ENCODE results near the gene CCDC33.

DNA sequence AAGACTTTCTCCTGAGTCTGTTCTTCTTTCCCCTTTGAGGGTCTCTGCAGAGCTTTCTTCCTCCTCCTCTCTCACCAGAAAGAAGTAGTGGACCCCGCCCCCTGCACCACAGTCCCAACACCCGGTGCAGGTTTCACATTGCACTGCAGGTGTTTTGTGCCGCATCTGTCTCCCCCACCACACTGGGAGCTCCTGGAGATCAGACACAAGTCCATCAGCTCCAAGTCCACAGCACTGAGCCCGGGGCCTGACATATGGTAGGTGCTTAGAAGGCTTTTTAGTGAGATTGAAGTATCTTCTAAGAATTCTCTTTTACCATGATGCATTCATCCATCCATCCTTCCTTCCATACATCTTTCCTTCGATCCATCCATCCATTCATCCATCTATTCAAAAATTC, 43.4 kb upstream of the CCDC33 start:
- TF ChIP-seq POLR2A (IDR thresholded peaks at IDR 0.05) = no peak
- TF ChIP-seq, protein P1, sequence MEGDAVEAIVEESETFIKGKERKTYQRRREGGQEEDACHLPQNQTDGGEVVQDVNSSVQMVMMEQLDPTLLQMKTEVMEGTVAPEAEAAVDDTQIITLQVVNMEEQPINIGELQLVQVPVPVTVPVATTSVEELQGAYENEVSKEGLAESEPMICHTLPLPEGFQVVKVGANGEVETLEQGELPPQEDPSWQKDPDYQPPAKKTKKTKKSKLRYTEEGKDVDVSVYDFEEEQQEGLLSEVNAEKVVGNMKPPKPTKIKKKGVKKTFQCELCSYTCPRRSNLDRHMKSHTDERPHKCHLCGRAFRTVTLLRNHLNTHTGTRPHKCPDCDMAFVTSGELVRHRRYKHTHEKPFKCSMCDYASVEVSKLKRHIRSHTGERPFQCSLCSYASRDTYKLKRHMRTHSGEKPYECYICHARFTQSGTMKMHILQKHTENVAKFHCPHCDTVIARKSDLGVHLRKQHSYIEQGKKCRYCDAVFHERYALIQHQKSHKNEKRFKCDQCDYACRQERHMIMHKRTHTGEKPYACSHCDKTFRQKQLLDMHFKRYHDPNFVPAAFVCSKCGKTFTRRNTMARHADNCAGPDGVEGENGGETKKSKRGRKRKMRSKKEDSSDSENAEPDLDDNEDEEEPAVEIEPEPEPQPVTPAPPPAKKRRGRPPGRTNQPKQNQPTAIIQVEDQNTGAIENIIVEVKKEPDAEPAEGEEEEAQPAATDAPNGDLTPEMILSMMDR (IDR thresholded peaks at IDR 0.05 in 8 of 11, conservative IDR thresholded peaks at IDR 0.05 in 3 of 11) = no peak

All from spleen (tissue), 7 donors.